Measurements from ENCODE around the gene ALAS2. TPM values are rescaled to one million over a fixed set of nuclear protein-coding genes. Genes with fewer than 3 reads are reported as not detected.

The ALAS2 gene
- not detected in 2 replicates for total RNA-seq

GRCh38 chrX:55030271-55031205 is at the start of gene ALAS2:
Gene ALAS2, minus strand, starts transcription at chrX:55030977. Its CDS starts 4,977 bp downstream, at chrX:55026000.

GRCh38 chrX:55074851-55075467 is 44.2 kb upstream of the ALAS2 start, which contains the start of gene PAGE2B:
Gene PAGE2B, plus strand, starts transcription at chrX:55075030. Its CDS starts 1,012 bp downstream, at chrX:55076042.

GRCh38 chrX:54999717-55000598 is 30.8 kb downstream of the ALAS2 start, which contains the start of gene APEX2:
Gene APEX2, plus strand, starts transcription at chrX:55000363. Its CDS starts 60 bp downstream, at chrX:55000423.

GRCh38 chrX:54994099-54994498 is 36.7 kb downstream of the ALAS2 start, which contains the start of gene PFKFB1:
Gene PFKFB1, minus strand, starts transcription at chrX:54994188. Its CDS starts 181 bp downstream, at chrX:54994007.

Other genes starting within 250 kb of the ALAS2 start
- not detected in 2 replicates for gene ITIH6, start 232.7 kb downstream of the ALAS2 start, total RNA-seq
- 254 and 268 TPM in 2 replicates for gene MAGED2, start 223.2 kb downstream of the ALAS2 start, total RNA-seq
- gene TRO, start 110.2 kb downstream of the ALAS2 start, total RNA-seq = 22.1 and 27.8 TPM in 2 replicates
- gene PFKFB1, start 36.8 kb downstream of the ALAS2 start, total RNA-seq = not detected in 2 replicates
- gene APEX2, start 30.6 kb downstream of the ALAS2 start, total RNA-seq = 7.9 and 8.4 TPM in 2 replicates
- gene PAGE2B, start 44.1 kb upstream of the ALAS2 start, total RNA-seq = not detected in 2 replicates
- gene PAGE2, start 58.0 kb upstream of the ALAS2 start, total RNA-seq = not detected in 2 replicates
- gene PAGE5, start 189.4 kb upstream of the ALAS2 start, total RNA-seq = not detected in 2 replicates
- not detected in 2 replicates for gene PAGE3, start 233.9 kb upstream of the ALAS2 start, total RNA-seq

All from smooth muscle cell of trachea (primary cell).